ENCODE measurements around the gene ENOX2. TPM values are rescaled to one million over a fixed set of nuclear protein-coding genes. Genes with fewer than 3 reads are reported as not detected.
"Not testable (repeated sequence)": the region's sequence is repeated elsewhere in the genome, so short reads cannot be mapped to it uniquely, and the experiment has no call there.

The ENOX2 gene
- total and polyA plus RNA-seq, 2 experiments from 2014 or later, result 8.7 to 9.0 TPM

DNA sequence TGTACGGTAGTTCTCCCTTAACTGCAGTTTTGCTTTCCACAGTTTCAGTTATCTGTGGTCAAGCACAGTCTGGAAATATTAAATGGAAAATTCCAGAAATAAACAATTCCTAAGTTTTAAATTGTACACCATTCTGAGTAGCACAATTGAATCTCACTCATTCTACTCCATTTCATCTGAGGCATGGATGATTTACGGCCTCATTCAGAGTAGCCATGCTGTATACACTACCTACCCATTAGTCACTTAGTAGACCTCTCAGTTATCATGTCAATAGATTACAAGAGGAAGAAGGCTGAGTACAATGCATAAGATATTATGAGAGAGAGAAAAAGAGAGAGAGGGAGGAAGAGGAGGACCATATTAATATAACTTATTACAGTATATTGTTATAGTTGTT lies 77.5 kb downstream of the ENOX2 start:
- H3K79me2 ChIP-seq, result no peaks in the 10 kb centered on the region
- no peaks in the 10 kb centered on the region for H3K9me2 ChIP-seq (replicated peaks; ENCODE audit: insufficient read depth)
- no peaks in the 10 kb centered on the region for H3K36me3 ChIP-seq (replicated peaks; ENCODE audit: insufficient read depth, low read depth)
- no peak for DNase-seq (ENCODE audit: low spot score)
- 95% methylated on average over 2 of the region's 2 CpGs for WGBS (ENCODE audit: low lambda C conversion rate, missing lambda C conversion rate)
- no peak overlapping the region for H3K27ac ChIP-seq
- TF ChIP-seq EZH2phosphoT487 (IDR thresholded peaks at IDR 0.05; ENCODE audit: low read depth, severe bottlenecking, unreplicated experiment) (no peak), CTCF (IDR thresholded peaks at IDR 0.05; ENCODE audit: poor library complexity) (no peak), EZH2 (IDR thresholded peaks at IDR 0.05; ENCODE audit: borderline replicate concordance) (no peak)
- no peak overlapping the region for H3K4me2 ChIP-seq
- H4K20me1 ChIP-seq (ENCODE audit: insufficient read depth, poor library complexity, severe bottlenecking), result no peaks in the 10 kb centered on the region
- H3K4me3 ChIP-seq, result no peak overlapping the region
- no peaks in the 10 kb centered on the region for H3K9me3 ChIP-seq (ENCODE audit: low read depth)
- H3K4me1 ChIP-seq (ENCODE audit: insufficient read depth), result no peaks in the 10 kb centered on the region
- no peak overlapping the region for H2AFZ ChIP-seq
- no peaks in the 10 kb centered on the region for H3K27me3 ChIP-seq

DNA sequence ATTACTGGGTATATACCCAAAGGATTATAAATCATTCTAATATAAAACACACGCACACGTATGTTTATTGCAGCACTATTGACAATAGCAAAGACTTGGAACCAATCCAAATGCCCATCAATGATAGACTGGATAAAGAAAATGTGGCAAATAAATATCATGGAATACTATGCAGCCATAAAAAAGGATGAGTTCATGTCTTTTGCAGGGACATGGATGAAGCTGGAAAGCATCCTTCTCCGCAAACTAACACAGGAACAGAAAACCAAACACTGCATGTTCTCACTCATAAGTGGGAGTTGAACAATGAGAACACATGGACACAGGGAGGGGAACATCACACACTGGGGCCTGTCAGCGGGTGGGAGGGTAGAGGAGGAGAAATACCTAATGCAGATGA lies 83.6 kb downstream of the ENOX2 start:
- not testable (repeated sequence) for H4K20me1 ChIP-seq (ENCODE audit: insufficient read depth, poor library complexity, severe bottlenecking); H2AFZ ChIP-seq; H3K9me2 ChIP-seq (replicated peaks; ENCODE audit: insufficient read depth); H3K27ac ChIP-seq; H3K36me3 ChIP-seq (replicated peaks; ENCODE audit: insufficient read depth, low read depth); H3K4me2 ChIP-seq; H3K4me1 ChIP-seq (ENCODE audit: insufficient read depth); H3K79me2 ChIP-seq; H3K4me3 ChIP-seq; H3K27me3 ChIP-seq; DNase-seq (ENCODE audit: low spot score); H3K9me3 ChIP-seq (ENCODE audit: low read depth)
- 85% methylated on average over 4 of the region's 4 CpGs for WGBS (ENCODE audit: low lambda C conversion rate, missing lambda C conversion rate)

- not testable (repeated sequence) for DNase-seq (ENCODE audit: low spot score); H3K36me3 ChIP-seq (replicated peaks; ENCODE audit: insufficient read depth, low read depth); H3K9me3 ChIP-seq (ENCODE audit: low read depth); H4K20me1 ChIP-seq (ENCODE audit: insufficient read depth, poor library complexity, severe bottlenecking); H3K79me2 ChIP-seq; H3K4me3 ChIP-seq; H3K27ac ChIP-seq; H3K4me2 ChIP-seq; H3K4me1 ChIP-seq (ENCODE audit: insufficient read depth); H3K9me2 ChIP-seq (replicated peaks; ENCODE audit: insufficient read depth); H2AFZ ChIP-seq; H3K27me3 ChIP-seq
- 71% methylated on average over 5 of the region's 5 CpGs for whole genome bisulfite sequencing (ENCODE audit: low lambda C conversion rate, missing lambda C conversion rate)
Observed at GRCh38 chrX:130813932-130814331, 89.1 kb downstream of the ENOX2 start.

DNA sequence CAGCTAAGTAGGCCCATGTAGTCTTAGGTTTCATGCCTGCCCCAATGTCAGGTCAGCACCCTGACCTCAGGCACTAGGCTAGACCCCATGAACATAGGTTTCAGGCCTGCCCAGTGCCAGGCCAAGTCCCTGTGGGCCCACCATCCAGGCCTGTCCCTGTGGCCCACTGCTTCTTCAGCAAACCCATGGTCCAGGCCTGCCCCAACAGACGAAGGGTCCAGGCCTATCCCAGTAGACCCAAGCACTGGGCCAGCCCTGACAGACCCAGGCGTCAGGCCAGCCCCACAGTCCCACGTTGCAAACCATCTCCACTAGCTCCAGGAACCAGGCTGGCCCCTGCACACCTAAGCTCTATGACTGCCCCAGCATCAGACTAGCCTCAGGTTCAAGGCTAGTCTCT lies 92.4 kb downstream of the ENOX2 start:
- Histone ChIP-seq H3K9me2 (replicated peaks; ENCODE audit: insufficient read depth) (no peaks in the 10 kb centered on the region), H3K36me3 (replicated peaks; ENCODE audit: insufficient read depth, low read depth) (no peaks in the 10 kb centered on the region), H3K79me2 (no peaks in the 10 kb centered on the region), H2AFZ (no peak overlapping the region), H3K9me3 (ENCODE audit: low read depth) (no peaks in the 10 kb centered on the region), H3K4me2 (no peak overlapping the region), H3K27me3 (no peaks in the 10 kb centered on the region), H4K20me1 (ENCODE audit: insufficient read depth, poor library complexity, severe bottlenecking) (no peaks in the 10 kb centered on the region), H3K4me1 (ENCODE audit: insufficient read depth) (no peaks in the 10 kb centered on the region), H3K27ac (no peak overlapping the region), H3K4me3 (no peak overlapping the region)
- DNase-seq (ENCODE audit: low spot score), result no peak
- TF ChIP-seq CTCF (IDR thresholded peaks at IDR 0.05; ENCODE audit: poor library complexity) (no peak), EZH2 (IDR thresholded peaks at IDR 0.05; ENCODE audit: borderline replicate concordance) (no peak), EZH2phosphoT487 (IDR thresholded peaks at IDR 0.05; ENCODE audit: low read depth, severe bottlenecking, unreplicated experiment) (no peak)
- 58% methylated on average over 3 of the region's 3 CpGs for WGBS (ENCODE audit: low lambda C conversion rate, missing lambda C conversion rate)

DNA sequence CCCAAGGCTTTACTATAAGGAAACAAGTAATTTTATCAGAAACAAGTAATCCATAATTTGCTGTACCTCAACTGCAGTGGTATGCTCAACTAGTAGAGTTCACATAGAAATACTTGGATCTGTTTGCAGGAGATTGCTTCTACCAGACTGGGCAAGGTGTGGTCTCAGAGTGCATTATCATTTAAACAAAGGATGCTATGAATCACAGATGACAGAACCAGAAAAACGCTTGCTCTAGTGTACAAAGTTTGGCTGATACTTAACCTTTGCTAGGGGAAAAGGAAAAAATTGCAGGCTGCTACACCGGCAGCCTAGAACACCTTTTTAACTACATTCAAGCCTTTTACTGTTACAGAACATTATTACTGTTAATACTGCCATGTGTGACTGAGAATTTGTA lies 97.1 kb downstream of the ENOX2 start:
- no peaks in the 10 kb centered on the region for H3K9me3 ChIP-seq (ENCODE audit: low read depth)
- H3K27ac ChIP-seq, result no peak overlapping the region
- H3K4me1 ChIP-seq (ENCODE audit: insufficient read depth), result no peaks in the 10 kb centered on the region
- no peaks in the 10 kb centered on the region for H3K36me3 ChIP-seq (replicated peaks; ENCODE audit: insufficient read depth, low read depth)
- H3K79me2 ChIP-seq, result no peaks in the 10 kb centered on the region
- no peaks in the 10 kb centered on the region for H3K9me2 ChIP-seq (replicated peaks; ENCODE audit: insufficient read depth)
- no peak overlapping the region for H2AFZ ChIP-seq
- H3K4me2 ChIP-seq, result no peak overlapping the region
- H3K27me3 ChIP-seq, result no peaks in the 10 kb centered on the region
- TF ChIP-seq CTCF (IDR thresholded peaks at IDR 0.05; ENCODE audit: poor library complexity) (no peak), EZH2phosphoT487 (IDR thresholded peaks at IDR 0.05; ENCODE audit: low read depth, severe bottlenecking, unreplicated experiment) (no peak), EZH2 (IDR thresholded peaks at IDR 0.05; ENCODE audit: borderline replicate concordance) (no peak)
- no peak for DNase-seq (ENCODE audit: low spot score)
- no peak overlapping the region for H3K4me3 ChIP-seq
- WGBS (ENCODE audit: low lambda C conversion rate, missing lambda C conversion rate), result 65% methylated on average over 2 of the region's 2 CpGs
- H4K20me1 ChIP-seq (ENCODE audit: insufficient read depth, poor library complexity, severe bottlenecking), result no peaks in the 10 kb centered on the region

All from hepatocyte (in vitro differentiated cells).